ENCODE data around the gene HCFC2. TPM values are rescaled to one million over a fixed set of nuclear protein-coding genes. Genes with fewer than 3 reads are reported as not detected.

Gene HCFC2
- polyA plus RNA-seq, 1 experiment, result 10.4 TPM

GRCh38 chr12:104050436-104050835, 13.9 kb upstream of the HCFC2 start:
- ChIA-PET CTCF (interaction anchor here (0.6 kb wide), 1 partner anchor 12 kb away, joined by 3 read pairs; no protein-coding TSS in a partner anchor), POLR2A (no interaction called here)
- H3K27me3 ChIP-seq (ENCODE audit: control insufficient read depth, insufficient read depth, low read length), result no peaks in the 10 kb centered on the region
- no peaks in the 10 kb centered on the region for H3K36me3 ChIP-seq (ENCODE audit: control insufficient read depth, insufficient read depth, low read length)
- TF ChIP-seq CTCF (IDR thresholded peaks at IDR 0.05; ENCODE audit: insufficient read depth, low read depth, low read length), result no peak
- peak overlapping the region; percentile 40 for H3K4me3 ChIP-seq (ENCODE audit: low read depth, low read length)
- no peak for DNase-seq (ENCODE audit: low read depth)

GRCh38 chr12:104054681-104055346, 9.5 kb upstream of the HCFC2 start:
- TF ChIP-seq CTCF (IDR thresholded peaks at IDR 0.05; ENCODE audit: insufficient read depth, low read depth, low read length), result no peak
- ChIA-PET POLR2A (no interaction called here), CTCF (interaction anchor here (0.6 to 1.8 kb wide), 5 partner anchors 9 to 314 kb away, joined by 3 to 6 read pairs (median 3); partner anchors contain the start of gene HCFC2)
- no peaks in the 10 kb centered on the region for H3K36me3 ChIP-seq (ENCODE audit: control insufficient read depth, insufficient read depth, low read length)
- H3K4me3 ChIP-seq (ENCODE audit: low read depth, low read length), result no peak overlapping the region
- no peaks in the 10 kb centered on the region for H3K27me3 ChIP-seq (ENCODE audit: control insufficient read depth, insufficient read depth, low read length)
- DNase-seq (ENCODE audit: low read depth), result no peak

- TF ChIP-seq CTCF (IDR thresholded peaks at IDR 0.05; ENCODE audit: insufficient read depth, low read depth, low read length), result no peak
- no peaks in the 10 kb centered on the region for H3K36me3 ChIP-seq (ENCODE audit: control insufficient read depth, insufficient read depth, low read length)
Observed at GRCh38 chr12:104055686-104056388, 8.5 kb upstream of the HCFC2 start.

DNA sequence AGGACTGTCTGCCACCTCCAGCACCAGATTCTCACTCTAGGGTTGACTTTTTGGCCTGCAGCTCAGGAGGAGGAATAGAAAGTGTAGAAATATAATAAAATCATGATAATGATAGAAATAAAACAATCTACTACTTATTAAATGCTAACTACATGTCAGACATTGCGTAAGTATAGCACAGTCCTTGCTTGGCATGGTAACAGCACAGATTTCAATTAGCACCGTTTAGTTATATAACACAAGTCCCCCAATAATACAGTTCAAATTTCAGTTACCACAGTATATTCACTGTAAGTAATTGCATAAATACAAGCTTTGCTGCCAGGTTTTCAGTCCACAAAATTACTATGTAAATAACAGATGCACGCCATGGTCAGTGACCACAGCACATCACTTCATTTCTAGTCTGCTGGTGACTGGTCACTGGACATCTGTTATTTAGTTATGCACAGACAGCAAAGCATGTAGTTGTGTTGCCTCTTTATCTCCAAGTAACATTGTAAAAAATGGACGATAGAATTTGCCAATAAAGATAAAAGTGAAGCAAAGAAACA, 7.8 kb upstream of the HCFC2 start:
- H3K27me3 ChIP-seq (ENCODE audit: control insufficient read depth, insufficient read depth, low read length), result no peaks in the 10 kb centered on the region
- ChIA-PET POLR2A (no interaction called here), CTCF (interaction anchor here (0.9 to 3.3 kb wide), 6 partner anchors 8 to 178 kb away, joined by 3 to 21 read pairs (median 5); partner anchors contain the start of gene HCFC2)
- no peak overlapping the region for H3K4me3 ChIP-seq (ENCODE audit: low read depth, low read length)
- DNase-seq (ENCODE audit: low read depth), result no peak
- TF ChIP-seq CTCF (IDR thresholded peaks at IDR 0.05; ENCODE audit: insufficient read depth, low read depth, low read length), result no peak
- no peaks in the 10 kb centered on the region for H3K36me3 ChIP-seq (ENCODE audit: control insufficient read depth, insufficient read depth, low read length)

More at GRCh38 chr12:104055686-104056388, 8.5 kb upstream of the HCFC2 start:
- no peaks in the 10 kb centered on the region for H3K27me3 ChIP-seq (ENCODE audit: control insufficient read depth, insufficient read depth, low read length)
- CTCF ChIA-PET, result interaction anchor here (0.8 to 1.8 kb wide), 7 partner anchors 8 to 177 kb away, joined by 3 to 6 read pairs (median 3); partner anchors contain the start of gene HCFC2
- POLR2A ChIA-PET, result no interaction called here
- no peak for DNase-seq (ENCODE audit: low read depth)
- H3K4me3 ChIP-seq (ENCODE audit: low read depth, low read length), result no peak overlapping the region

DNA sequence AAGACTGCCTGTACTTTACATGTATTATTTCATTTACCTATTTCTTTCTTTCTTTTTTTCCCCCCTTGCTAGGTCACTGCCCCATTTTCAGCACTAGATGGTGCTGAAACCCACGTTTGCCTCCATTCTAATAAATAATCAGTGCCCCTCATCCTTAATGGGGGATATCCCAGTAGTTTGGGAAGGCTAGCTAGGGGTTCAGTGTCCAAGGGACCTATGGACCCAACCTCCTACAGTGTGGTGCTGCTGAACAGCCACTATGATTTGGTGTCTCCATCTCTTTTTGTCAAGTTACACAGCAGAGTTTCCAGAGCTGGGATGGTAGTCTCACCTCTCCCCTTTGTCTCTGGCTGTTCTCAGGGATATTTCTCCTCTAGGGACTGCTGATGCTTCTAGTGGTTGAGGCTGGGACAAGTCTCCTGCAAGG, 6.5 kb upstream of the HCFC2 start:
- DNase-seq (ENCODE audit: low read depth), result no peak
- H3K36me3 ChIP-seq (ENCODE audit: control insufficient read depth, insufficient read depth, low read length), result no peaks in the 10 kb centered on the region; the same call in 1 of the 2 replicates
- no peaks in the 10 kb centered on the region for H3K27me3 ChIP-seq (ENCODE audit: control insufficient read depth, insufficient read depth, low read length)
- ChIA-PET CTCF (interaction anchor here (0.5 to 3.3 kb wide), 11 partner anchors 8 to 731 kb away, joined by 3 to 21 read pairs (median 4); no protein-coding TSS in a partner anchor), POLR2A (no interaction called here)
- TF ChIP-seq CTCF (IDR thresholded peaks at IDR 0.05; ENCODE audit: insufficient read depth, low read depth, low read length), result peak; percentile 77
- no peak overlapping the region for H3K4me3 ChIP-seq (ENCODE audit: low read depth, low read length)

All from BJ (cell line).